Measurements from ENCODE around the gene PDE6H.

PDE6H gene

GRCh38 chr12:14941369-14941768, 31.5 kb upstream of the PDE6H start:
- TF ChIP-seq, protein P1, sequence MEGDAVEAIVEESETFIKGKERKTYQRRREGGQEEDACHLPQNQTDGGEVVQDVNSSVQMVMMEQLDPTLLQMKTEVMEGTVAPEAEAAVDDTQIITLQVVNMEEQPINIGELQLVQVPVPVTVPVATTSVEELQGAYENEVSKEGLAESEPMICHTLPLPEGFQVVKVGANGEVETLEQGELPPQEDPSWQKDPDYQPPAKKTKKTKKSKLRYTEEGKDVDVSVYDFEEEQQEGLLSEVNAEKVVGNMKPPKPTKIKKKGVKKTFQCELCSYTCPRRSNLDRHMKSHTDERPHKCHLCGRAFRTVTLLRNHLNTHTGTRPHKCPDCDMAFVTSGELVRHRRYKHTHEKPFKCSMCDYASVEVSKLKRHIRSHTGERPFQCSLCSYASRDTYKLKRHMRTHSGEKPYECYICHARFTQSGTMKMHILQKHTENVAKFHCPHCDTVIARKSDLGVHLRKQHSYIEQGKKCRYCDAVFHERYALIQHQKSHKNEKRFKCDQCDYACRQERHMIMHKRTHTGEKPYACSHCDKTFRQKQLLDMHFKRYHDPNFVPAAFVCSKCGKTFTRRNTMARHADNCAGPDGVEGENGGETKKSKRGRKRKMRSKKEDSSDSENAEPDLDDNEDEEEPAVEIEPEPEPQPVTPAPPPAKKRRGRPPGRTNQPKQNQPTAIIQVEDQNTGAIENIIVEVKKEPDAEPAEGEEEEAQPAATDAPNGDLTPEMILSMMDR (IDR thresholded peaks at IDR 0.05), result no peak
- no peak for TF ChIP-seq ZFX (IDR thresholded peaks at IDR 0.05; ENCODE audit: borderline replicate concordance)
- H3K27ac ChIP-seq, result no peak overlapping the region

DNA sequence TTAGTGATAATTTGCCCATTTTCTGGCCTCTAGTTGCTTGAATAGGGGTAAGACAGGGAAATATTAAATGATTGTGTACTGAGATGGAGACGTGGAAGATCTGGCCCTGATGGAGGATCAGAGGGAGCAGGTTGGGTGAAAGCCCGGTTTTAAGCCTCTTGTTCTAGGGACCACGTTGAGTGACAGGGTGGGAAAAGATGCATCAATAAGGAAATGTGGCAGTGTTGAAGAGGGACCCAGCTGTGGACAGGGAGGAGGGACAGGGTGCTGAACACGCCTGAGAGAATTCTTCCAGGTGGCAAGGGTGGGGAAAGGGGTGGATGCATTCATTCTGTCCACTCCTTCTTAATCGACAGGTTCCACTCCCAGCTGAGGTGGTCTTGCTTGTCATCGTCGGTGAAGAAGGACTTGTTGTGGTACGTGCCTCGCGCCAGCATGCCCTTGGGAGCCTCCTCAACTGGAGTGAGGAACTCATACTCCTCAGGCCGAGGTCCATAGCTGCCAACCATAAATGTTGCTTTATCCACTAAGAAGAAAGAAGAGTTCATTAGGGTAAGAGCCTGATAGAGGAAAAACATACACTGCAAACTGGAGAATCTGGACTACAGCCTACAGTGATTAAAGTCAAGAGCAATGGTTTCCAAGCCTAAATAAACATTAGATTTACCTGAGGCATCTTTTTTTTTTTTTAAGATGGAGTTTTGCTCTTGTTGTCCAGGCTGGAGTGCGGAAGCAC, 30.5 kb upstream of the PDE6H start:
- TF ChIP-seq, protein P1 (IDR thresholded peaks at IDR 0.05), result no peak
- no peak for TF ChIP-seq ZFX (IDR thresholded peaks at IDR 0.05; ENCODE audit: borderline replicate concordance)
- no peak overlapping the region for H3K27ac ChIP-seq

DNA sequence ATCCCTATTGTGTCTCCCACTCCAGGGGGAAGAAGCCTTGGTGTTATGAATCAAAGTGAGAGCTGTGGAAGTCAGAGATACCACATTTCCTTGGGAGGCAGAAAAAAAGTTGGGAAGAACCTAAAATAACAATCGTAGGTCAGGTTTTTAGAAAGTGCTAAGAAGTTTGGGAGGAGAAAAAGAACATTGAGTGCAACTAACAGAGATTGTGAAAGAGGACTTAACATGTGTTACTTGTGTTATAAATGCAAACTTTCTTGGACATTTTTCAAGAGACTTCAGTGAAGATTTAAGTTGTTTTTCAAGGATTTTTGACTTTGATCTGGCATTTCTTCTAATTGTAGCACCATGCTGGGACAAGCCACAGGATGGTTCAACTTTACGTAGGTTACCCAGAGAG, 26.7 kb upstream of the PDE6H start:
- TF ChIP-seq, protein P1 (IDR thresholded peaks at IDR 0.05), result no peak
- no peak for TF ChIP-seq ZFX (IDR thresholded peaks at IDR 0.05; ENCODE audit: borderline replicate concordance)
- H3K27ac ChIP-seq, result no peak overlapping the region

- H3K27ac ChIP-seq, result no peak overlapping the region
- TF ChIP-seq ZFX (IDR thresholded peaks at IDR 0.05; ENCODE audit: borderline replicate concordance), result no peak
- TF ChIP-seq, protein P1 (IDR thresholded peaks at IDR 0.05), result no peak
Measured at GRCh38 chr12:14946861-14947260, 26.0 kb upstream of the PDE6H start.

- TF ChIP-seq ZFX (IDR thresholded peaks at IDR 0.05; ENCODE audit: borderline replicate concordance), result no peak
- TF ChIP-seq, protein P1 (IDR thresholded peaks at IDR 0.05), result no peak
- no peak overlapping the region for H3K27ac ChIP-seq
Measured at GRCh38 chr12:14948672-14949071, 24.2 kb upstream of the PDE6H start.

DNA sequence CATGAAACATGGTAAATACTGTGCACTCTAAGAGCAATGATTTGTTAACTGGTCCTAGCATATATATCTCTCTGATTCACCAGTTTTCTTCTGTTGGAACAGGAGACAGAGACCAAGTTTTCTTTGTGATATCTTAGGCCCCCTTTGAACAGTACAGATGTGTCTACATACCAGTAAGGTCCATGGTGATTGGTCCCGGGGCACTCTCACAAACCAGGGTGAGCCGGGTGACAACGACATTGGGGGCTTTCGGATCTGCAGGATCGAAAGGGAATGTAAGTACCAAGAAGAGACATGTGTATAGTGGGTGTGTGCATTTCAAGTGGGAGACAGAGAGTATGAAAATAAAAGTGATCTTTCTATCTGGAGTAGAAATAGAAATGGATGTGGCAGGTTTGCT, 23.2 kb upstream of the PDE6H start:
- H3K27ac ChIP-seq, result no peak overlapping the region
- TF ChIP-seq ZFX (IDR thresholded peaks at IDR 0.05; ENCODE audit: borderline replicate concordance), result no peak
- TF ChIP-seq, protein P1 (IDR thresholded peaks at IDR 0.05), result no peak

DNA sequence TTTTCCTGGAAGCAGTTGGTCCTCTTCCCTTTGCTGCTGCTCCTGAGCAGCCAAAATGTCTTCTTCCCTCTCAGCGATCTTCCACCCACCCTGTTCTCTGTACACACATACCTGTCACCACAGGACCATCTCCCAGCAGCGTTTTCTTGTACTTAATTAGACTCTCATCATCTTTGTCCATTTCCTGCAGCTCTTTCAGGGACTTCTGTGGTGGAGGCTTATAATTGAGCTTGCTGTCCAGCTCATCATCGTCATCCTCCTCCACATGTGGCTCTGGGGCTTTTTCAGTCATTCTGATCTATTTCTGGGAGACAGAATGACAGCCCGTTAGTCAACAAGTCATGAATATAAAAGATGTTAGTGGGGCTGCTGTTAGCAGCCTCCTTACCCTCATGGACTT, 22.4 kb upstream of the PDE6H start:
- no peak for TF ChIP-seq ZFX (IDR thresholded peaks at IDR 0.05; ENCODE audit: borderline replicate concordance)
- TF ChIP-seq, protein P1 (IDR thresholded peaks at IDR 0.05), result no peak
- no peak overlapping the region for H3K27ac ChIP-seq

Data from 22Rv1 (cell line).